HCT116 (cell line): Measurements from ENCODE around the gene SPPL2C. TPM values are rescaled to one million over a fixed set of nuclear protein-coding genes. Genes with fewer than 3 reads are reported as not detected.

ENCODE experiments used
- ATAC-seq: fragments of 200-7000 bp; cut with Tn5 transposase; 2 replicates; pipeline ENCODE4 v1.9.1; 2020; ENCODE audit warnings: mild to moderate bottlenecking, moderate library complexity
- BruUV-seq: library from RNA; stranded (reverse); fragments of 400-500 nt; replicated peaks from 2 replicates; lab custom pipeline; 2021; lab: Mats Ljungman, UMichigan
- CTCF ChIA-PET: fragments of 300-600 bp; sonication (Branson Sonifier 250); formaldehyde crosslinking; loops from one replicate; lab custom pipeline; 2021; ENCODE audit warnings: antibody characterized with exemption; lab: Charles Lee
- POLR2A ChIA-PET: fragments of 300-600, 350-600 bp; sonication (Branson Sonifier 250); formaldehyde crosslinking; loops from one replicate; lab custom pipeline; 2021; ENCODE audit warnings: antibody characterized with exemption; lab: Charles Lee
- RAD21 ChIA-PET, 2 experiments: fragments of 300-600 bp; sonication (Branson Sonifier 250); formaldehyde crosslinking; loops; one replicate each; lab custom pipeline; 2023; ENCODE audit warnings: low total read pairs in 2 of 2; ENCODE audit not compliant: uncharacterized antibody in 2 of 2, unreplicated experiment in 2 of 2, low non-redundant PET in 1 of 2; lab: Charles Lee
- DNase-seq: peaks from one replicate; pipeline ENCODE4 v3.0.0-alpha.2; 2010; ENCODE audit warnings: low read depth, low spot score
- H2AFZ ChIP-seq: fragments of 200-600 bp; shearing (Covaris generic), sonication (generic); 2 replicates; pipeline ENCODE4 v1.6.1; 2017; ENCODE audit warnings: low read depth, mixed run types, mixed read lengths, antibody characterized with exemption, low read length; ENCODE audit not compliant: poor library complexity, severe bottlenecking
- H3K27ac ChIP-seq: 2 replicates; pipeline ENCODE4 v1.5.1; 2012; ENCODE audit warnings: low read depth, low read length
- H3K27me3 ChIP-seq: fragments of 200-600 bp; sonication (generic); 2 replicates; pipeline ENCODE4 v1.6.1; 2016; ENCODE audit warnings: mixed run types, low read length, mixed read lengths; ENCODE audit not compliant: insufficient read depth
- H3K36me3 ChIP-seq, 2 experiments: fragments of 200-500 bp in 1 of 2; fragments of 200-600 bp in 1 of 2; sonication (Bioruptor generic) in 1 of 2; sonication (generic) in 1 of 2; 2 replicates each; pipeline versions ENCODE4 v1.5.1 to v1.6.1; 2014 to 2016; ENCODE audit warnings: low read length in 2 of 2, inconsistent platforms in 1 of 2, mixed read lengths in 1 of 2, mixed run types in 1 of 2; ENCODE audit not compliant: insufficient read depth in 2 of 2, control insufficient read depth in 1 of 2
- H3K4me1 ChIP-seq, 2 experiments: fragments of 200-600 bp in 1 of 2; sonication (generic) in 1 of 2; 2 replicates each; pipeline versions ENCODE4 v1.5.1 to v1.6.1; 2012 to 2017; ENCODE audit warnings: low read length in 2 of 2, inconsistent platforms in 1 of 2, mild to moderate bottlenecking in 1 of 2, mixed read lengths in 1 of 2, mixed run types in 1 of 2, moderate library complexity in 1 of 2; ENCODE audit not compliant: insufficient read depth in 2 of 2, control insufficient read depth in 1 of 2
- H3K4me2 ChIP-seq: fragments of 200-600 bp; sonication (generic); 2 replicates; pipeline ENCODE4 v1.6.1; 2017; ENCODE audit warnings: mixed run types, low read length, mixed read lengths
- H3K4me3 ChIP-seq, 2 experiments: fragments of 200-600 bp in 1 of 2; sonication (generic) in 1 of 2; replicated peaks in 1 of 2; 2 replicates each; pipeline ENCODE4 v1.5.1; 2011 to 2016; ENCODE audit warnings: low read length in 2 of 2, control low read depth in 1 of 2, low read depth in 1 of 2, mild to moderate bottlenecking in 1 of 2, mixed read lengths in 1 of 2, mixed run types in 1 of 2
- H3K79me2 ChIP-seq: fragments of 200-600 bp; sonication (generic); 2 replicates; pipeline ENCODE4 v1.6.1; 2017; ENCODE audit warnings: mild to moderate bottlenecking, mixed run types, low read length, moderate library complexity, mixed read lengths; ENCODE audit not compliant: insufficient read depth
- H3K9ac ChIP-seq: fragments of 200-600 bp; sonication (generic); 2 replicates; pipeline ENCODE4 v1.6.1; 2016; ENCODE audit warnings: low read length, mixed read lengths
- H3K9me2 ChIP-seq: fragments of 200-600 bp; sonication (generic), shearing (Covaris generic); 2 replicates; pipeline ENCODE4 v1.6.1; 2017; ENCODE audit warnings: mixed run types, mild to moderate bottlenecking, moderate library complexity; ENCODE audit not compliant: insufficient read depth
- H3K9me3 ChIP-seq, 2 experiments: fragments of 200-500 bp in 1 of 2; fragments of 200-600 bp in 1 of 2; sonication (Bioruptor generic) in 1 of 2; sonication (generic) in 1 of 2; 2 replicates each; pipeline ENCODE4 v1.6.1; 2014 to 2017; ENCODE audit warnings: low read length in 2 of 2, mixed read lengths in 2 of 2, inconsistent platforms in 1 of 2, low read depth in 1 of 2, mild to moderate bottlenecking in 1 of 2, mixed run types in 1 of 2, moderate library complexity in 1 of 2; ENCODE audit not compliant: control insufficient read depth in 1 of 2, insufficient read depth in 1 of 2
- H4K20me1 ChIP-seq: fragments of 200-600 bp; sonication (generic), shearing (Covaris generic); 2 replicates; pipeline ENCODE4 v1.6.1; 2017; ENCODE audit warnings: mixed run types, mild to moderate bottlenecking, moderate library complexity; ENCODE audit not compliant: insufficient read depth
- CBX3 ChIP-seq: IDR thresholded peaks from 2 replicates; pipeline ENCODE4 v1.6.1; 2012; ENCODE audit warnings: low read depth
- CEBPB ChIP-seq: IDR thresholded peaks from 2 replicates; pipeline ENCODE4 v1.6.1; 2012; ENCODE audit warnings: low read depth
- ELF1 ChIP-seq: IDR thresholded peaks from 2 replicates; pipeline ENCODE4 v1.6.1; 2012; ENCODE audit warnings: low read depth, borderline replicate concordance
- EZH2 ChIP-seq: fragments of 200-600 bp; sonication (generic); IDR thresholded peaks from 2 replicates; pipeline ENCODE4 v1.6.1; 2017; ENCODE audit warnings: antibody characterized with exemption, mixed run types
- EZH2phosphoT487 ChIP-seq: fragments of 200-600 bp; IDR thresholded peaks from 2 replicates; pipeline ENCODE4 v1.6.1; 2018; ENCODE audit warnings: antibody characterized with exemption, borderline replicate concordance
- FOSL1 ChIP-seq: IDR thresholded peaks from 2 replicates; pipeline ENCODE4 v1.6.1; 2012; ENCODE audit warnings: low read depth
- JUND ChIP-seq: IDR thresholded peaks from 2 replicates; pipeline ENCODE4 v1.6.1; 2012
- MAX ChIP-seq: IDR thresholded peaks from 2 replicates; pipeline ENCODE4 v1.6.1; 2012
- POLR2A ChIP-seq: IDR thresholded peaks from 2 replicates; pipeline ENCODE4 v1.7.0; 2011; ENCODE audit warnings: borderline replicate concordance; ENCODE audit not compliant: insufficient read depth, insufficient read length; ENCODE audit errors: extremely low read depth
- POLR2AphosphoS5 ChIP-seq: IDR thresholded peaks from 2 replicates; pipeline ENCODE4 v1.6.1; 2011; ENCODE audit warnings: mild to moderate bottlenecking, low read depth, low read length, moderate library complexity
- SIN3A ChIP-seq: IDR thresholded peaks from 2 replicates; pipeline ENCODE4 v1.6.1; 2012; ENCODE audit warnings: low read depth
- SRF ChIP-seq: IDR thresholded peaks from 2 replicates; pipeline ENCODE4 v1.6.1; 2012; ENCODE audit warnings: low read depth
- TCF7L2 ChIP-seq: IDR thresholded peaks from 2 replicates; pipeline ENCODE4 v1.7.0; 2011; ENCODE audit warnings: borderline replicate concordance, inconsistent platforms; ENCODE audit not compliant: insufficient read depth, insufficient read length; ENCODE audit errors: extremely low read depth
- YY1 ChIP-seq: IDR thresholded peaks from 2 replicates; pipeline ENCODE4 v1.6.1; 2011; ENCODE audit warnings: low read length, low read depth, moderate library complexity, mild to moderate bottlenecking; ENCODE audit not compliant: insufficient replicate concordance; ENCODE audit errors: extremely low read depth
- ZFX ChIP-seq: fragments of 450-650 bp; IDR thresholded peaks from 2 replicates; pipeline ENCODE4 v1.6.1; 2017
- ZNF274 ChIP-seq: fragments of 200-500 bp; sonication (Bioruptor generic); IDR thresholded peaks from 2 replicates; pipeline ENCODE4 v1.6.1; 2014; ENCODE audit warnings: mild to moderate bottlenecking, low read depth, low read length, inconsistent platforms
- intact Hi-C: fragments of 100-400 bp; cut with micrococcal nuclease; formaldehyde crosslinking; loops from 2 replicates; pipeline ENCODE4 v1.10.0; 2022
- total RNA-seq: library from RNA; stranded (reverse); gene quantifications from one replicate; pipeline ENCODE4 v1.2.1, GENCODE V29; 2021; ENCODE audit not compliant: unreplicated experiment

The SPPL2C gene
- total RNA-seq, 1 experiment from 2014 or later, result not detected

GRCh38 chr17:45815752-45816151, 28.9 kb upstream of the SPPL2C start:
- ChIA-PET CTCF (interaction anchor here (2.5 kb wide), 1 partner anchor 16 kb away, joined by 9 read pairs; no protein-coding TSS in a partner anchor), POLR2A (no interaction called here), RAD21 (no interaction called here)
- no peaks in the 10 kb centered on the region for H3K9me2 ChIP-seq
- BruUV-seq, result no TSS peak
- H3K4me1 ChIP-seq, result no peaks in the 10 kb centered on the region
- no peak overlapping the region for H3K4me3 ChIP-seq
- no peak for DNase-seq
- H3K27me3 ChIP-seq, result no peaks in the 10 kb centered on the region
- H2AFZ ChIP-seq, result no peak overlapping the region
- intact Hi-C loops, result no loop called here
- H3K4me2 ChIP-seq, result no peak overlapping the region
- no peaks in the 10 kb centered on the region for H3K79me2 ChIP-seq
- no peak overlapping the region for H3K9ac ChIP-seq
- peaks cover 0 to 7% of the 10 kb centered on the region in 2 experiments; a peak in 1 of 4 replicates for H3K9me3 ChIP-seq
- no peak overlapping the region for H3K27ac ChIP-seq
- TF ChIP-seq POLR2A, result no peak
- no peak for TF ChIP-seq CEBPB
- TF ChIP-seq POLR2AphosphoS5, result no peak
- no peak for TF ChIP-seq ZNF274
- no peak for TF ChIP-seq CBX3
- TF ChIP-seq ELF1, result no peak
- no peak for TF ChIP-seq JUND
- TF ChIP-seq SRF, result no peak
- TF ChIP-seq EZH2phosphoT487, result no peak
- no peak for TF ChIP-seq TCF7L2
- no peaks in the 10 kb centered on the region for H3K36me3 ChIP-seq
- no peak for ATAC-seq
- no peaks in the 10 kb centered on the region for H4K20me1 ChIP-seq

GRCh38 chr17:45818041-45818440, 26.6 kb upstream of the SPPL2C start:
- RAD21 ChIA-PET, result no interaction called here
- intact Hi-C loops, result no loop called here

More at GRCh38 chr17:45818041-45818440, 26.6 kb upstream of the SPPL2C start:
- no peaks in the 10 kb centered on the region for H3K27me3 ChIP-seq
- ATAC-seq, result 0 out of 2 replicates have a peak, but pooled peaks have one; percentile 30
- H3K9me2 ChIP-seq, result no peaks in the 10 kb centered on the region
- H3K4me3 ChIP-seq, result no peak overlapping the region
- no peak overlapping the region for H3K27ac ChIP-seq
- H3K9ac ChIP-seq, result no peak overlapping the region
- ChIA-PET POLR2A (no interaction called here), CTCF (interaction anchor here (1.8 kb wide), 1 partner anchor 178 kb away, joined by 4 read pairs; no protein-coding TSS in a partner anchor)
- DNase-seq, result no peak
- no peaks in the 10 kb centered on the region for H3K36me3 ChIP-seq
- peaks cover 0 to under 1% of the 10 kb centered on the region in 2 experiments; a peak in 2 of 4 replicates for H3K4me1 ChIP-seq
- H2AFZ ChIP-seq, result no peak overlapping the region
- H3K4me2 ChIP-seq, result no peak overlapping the region
- no TSS peak for BruUV-seq
- no peaks in the 10 kb centered on the region for H4K20me1 ChIP-seq
- TF ChIP-seq ZFX (no peak), YY1 (no peak), CEBPB (no peak), SIN3A (no peak), MAX (no peak), FOSL1 (no peak), ZNF274 (no peak), EZH2 (no peak), POLR2A (no peak), ELF1 (no peak)
- no peaks in the 10 kb centered on the region for H3K79me2 ChIP-seq
- H3K9me3 ChIP-seq, result no peaks in the 10 kb centered on the region
